Measurements from ENCODE around the gene ZNF862. TPM values are rescaled to one million over a fixed set of nuclear protein-coding genes. Genes with fewer than 3 reads are reported as not detected.

ZNF862 gene
- total and polyA plus RNA-seq, 4 experiments from 2014 or later = 9.8 to 88.6 (median 47.4) TPM

- Histone ChIP-seq H3K4me1 (ENCODE audit: insufficient read depth, low read length) (peaks cover 75% of the 10 kb centered on the region), H3K27ac (ENCODE audit: low read depth, low read length) (peak overlapping the region; percentile 78), H3K36me3 (ENCODE audit: insufficient read depth, low read length) (peaks cover 5% of the 10 kb centered on the region), H3K27me3 (ENCODE audit: insufficient read depth, low read length) (no peaks in the 10 kb centered on the region), H3K4me3 (ENCODE audit: low read length in 2 of 2) (peak overlapping the region; percentile 61 to 82), H3K9me3 (ENCODE audit: control insufficient read depth in 1 of 2, low read length in 2 of 2) (no peaks in the 10 kb centered on the region)
- intact Hi-C loops (cut with micrococcal nuclease) = loop anchor here (1.0 to 2.0 kb wide), 4 partner anchors 9 to 159 kb away; partner anchors contain the start of genes ZNF467 and ZNF862
- CTCF ChIA-PET (ENCODE audit: partially characterized antibody) = interaction anchor here (1.1 to 1.8 kb wide), 5 partner anchors 9 to 36 kb away, joined by 3 to 9 read pairs (median 4); partner anchors contain the start of gene ZNF862
- Mint-ChIP-seq H3K9me3 (no peaks in the 10 kb centered on the region), H3K36me3 (peaks cover 11 to 23% of the 10 kb centered on the region in 2 donors), H3K27ac (peak overlapping the region in 6 of 7 donors; percentile 88 to 93 (median 92)), H3K4me3 (peak overlapping the region; percentile 85 to 93 (median 89)), H3K27me3 (no peaks in the 10 kb centered on the region), H3K4me1 (peaks cover 56 to 68% (median 58%) of the 10 kb centered on the region in 4 donors)
- POLR2A ChIA-PET (ENCODE audit: partially characterized antibody) = interaction anchor here (1.0 to 2.9 kb wide), 6 partner anchors 8 to 35 kb away, joined by 3 to 18 read pairs (median 7); partner anchors contain the start of gene ZNF862
- DNase-seq = peak in 1 of 5 donors; percentile 38
Observed at GRCh38 chr7:149873970-149874643, 35.9 kb downstream of the ZNF862 start.

GRCh38 chr7:149874644-149875028 lies 36.5 kb downstream of the ZNF862 start:
- Histone ChIP-seq H3K36me3 (ENCODE audit: insufficient read depth, low read length) (peaks cover 10% of the 10 kb centered on the region), H3K27ac (ENCODE audit: low read depth, low read length) (no peak overlapping the region), H3K9me3 (ENCODE audit: control insufficient read depth in 1 of 2, low read length in 2 of 2) (no peaks in the 10 kb centered on the region), H3K4me1 (ENCODE audit: insufficient read depth, low read length) (peaks cover 69% of the 10 kb centered on the region), H3K27me3 (ENCODE audit: insufficient read depth, low read length) (no peaks in the 10 kb centered on the region), H3K4me3 (ENCODE audit: low read length in 2 of 2) (peak overlapping the region; percentile 61 to 82)
- peak overlapping the region in 6 of 7 donors; percentile 12 to 85 (median 82) for H3K27ac Mint-ChIP-seq
- no peak for DNase-seq
- peaks cover 52 to 63% (median 53%) of the 10 kb centered on the region in 4 donors for H3K4me1 Mint-ChIP-seq
- H3K9me3 Mint-ChIP-seq = no peaks in the 10 kb centered on the region
- peaks cover 11 to 25% of the 10 kb centered on the region in 2 donors for H3K36me3 Mint-ChIP-seq
- no peaks in the 10 kb centered on the region for H3K27me3 Mint-ChIP-seq
- intact Hi-C loops (cut with micrococcal nuclease) = no loop called here
- H3K4me3 Mint-ChIP-seq = peak overlapping the region; percentile 85 to 93 (median 89)
- ChIA-PET POLR2A (ENCODE audit: partially characterized antibody) (interaction anchor here (1.3 to 2.9 kb wide), 4 partner anchors 9 to 36 kb away, joined by 5 to 18 read pairs (median 10); partner anchors contain the start of gene ZNF862), CTCF (ENCODE audit: partially characterized antibody) (interaction anchor here (1.1 to 1.8 kb wide), 5 partner anchors 9 to 36 kb away, joined by 3 to 9 read pairs (median 4); partner anchors contain the start of gene ZNF862)

GRCh38 chr7:149875396-149875795 lies 37.2 kb downstream of the ZNF862 start:
- H3K9me3 Mint-ChIP-seq = no peaks in the 10 kb centered on the region
- CTCF ChIA-PET (ENCODE audit: partially characterized antibody) = interaction anchor here (1.1 to 1.8 kb wide), 4 partner anchors 8 to 37 kb away, joined by 4 to 9 read pairs (median 4); partner anchors contain the start of gene ZNF862

GRCh38 chr7:149877890-149878522 lies 39.8 kb downstream of the ZNF862 start:
- intact Hi-C loops (cut with micrococcal nuclease) = no loop called here
- no peaks in the 10 kb centered on the region for H3K27me3 Mint-ChIP-seq
- H3K9me3 Mint-ChIP-seq = no peaks in the 10 kb centered on the region
- no peak overlapping the region for H3K4me3 ChIP-seq (ENCODE audit: low read length in 2 of 2)
- peaks cover 42% of the 10 kb centered on the region for H3K4me1 ChIP-seq (ENCODE audit: insufficient read depth, low read length)
- no peaks in the 10 kb centered on the region for H3K9me3 ChIP-seq (ENCODE audit: control insufficient read depth in 1 of 2, low read length in 2 of 2)
- ChIA-PET CTCF (ENCODE audit: partially characterized antibody) (no interaction called here), POLR2A (ENCODE audit: partially characterized antibody) (interaction anchor here (9.3 kb wide), 1 partner anchor 9 kb away, joined by 80 read pairs; no protein-coding TSS in a partner anchor)
- H3K27ac ChIP-seq (ENCODE audit: low read depth, low read length) = no peak overlapping the region
- peaks cover 11% of the 10 kb centered on the region for H3K36me3 ChIP-seq (ENCODE audit: insufficient read depth, low read length)
- H3K4me3 Mint-ChIP-seq = peak overlapping the region in 1 of 8 donors; percentile 17
- no peak for DNase-seq
- H3K36me3 Mint-ChIP-seq = peaks cover 11 to 43% of the 10 kb centered on the region in 2 donors
- H3K27ac Mint-ChIP-seq = peak overlapping the region in 1 of 7 donors; percentile 84
- peaks cover 24 to 43% (median 29%) of the 10 kb centered on the region in 4 donors for H3K4me1 Mint-ChIP-seq
- H3K27me3 ChIP-seq (ENCODE audit: insufficient read depth, low read length) = no peaks in the 10 kb centered on the region

More at GRCh38 chr7:149875396-149875795, 37.2 kb downstream of the ZNF862 start:
- no peak overlapping the region for H3K27ac ChIP-seq (ENCODE audit: low read depth, low read length)
- H3K4me1 ChIP-seq (ENCODE audit: insufficient read depth, low read length) = peaks cover 62% of the 10 kb centered on the region
- peaks cover 11% of the 10 kb centered on the region for H3K36me3 ChIP-seq (ENCODE audit: insufficient read depth, low read length)
- H3K4me3 ChIP-seq (ENCODE audit: low read length in 2 of 2) = no peak overlapping the region
- Mint-ChIP-seq H3K27me3 (no peaks in the 10 kb centered on the region), H3K4me3 (peak overlapping the region; percentile 53 to 93 (median 89)), H3K36me3 (peaks cover 11 to 30% of the 10 kb centered on the region in 2 donors), H3K4me1 (peaks cover 45 to 55% (median 46%) of the 10 kb centered on the region in 4 donors), H3K27ac (peak overlapping the region in 5 of 7 donors; percentile 5 to 83 (median 42))
- intact Hi-C loops (cut with micrococcal nuclease) = no loop called here
- no peaks in the 10 kb centered on the region for H3K9me3 ChIP-seq (ENCODE audit: control insufficient read depth in 1 of 2, low read length in 2 of 2)
- DNase-seq = no peak
- POLR2A ChIA-PET (ENCODE audit: partially characterized antibody) = interaction anchor here (1.3 to 2.9 kb wide), 4 partner anchors 8 to 36 kb away, joined by 5 to 18 read pairs (median 10); partner anchors contain the start of gene ZNF862
- H3K27me3 ChIP-seq (ENCODE audit: insufficient read depth, low read length) = no peaks in the 10 kb centered on the region

- ChIA-PET POLR2A (ENCODE audit: partially characterized antibody) (interaction anchor here (9.3 kb wide), 1 partner anchor 10 kb away, joined by 80 read pairs; no protein-coding TSS in a partner anchor), CTCF (ENCODE audit: partially characterized antibody) (no interaction called here)
- H3K36me3 Mint-ChIP-seq = peaks cover 11 to 46% of the 10 kb centered on the region in 2 donors
- peaks cover 11% of the 10 kb centered on the region for H3K36me3 ChIP-seq (ENCODE audit: insufficient read depth, low read length)
- H3K9me3 Mint-ChIP-seq = no peaks in the 10 kb centered on the region
- H3K4me1 ChIP-seq (ENCODE audit: insufficient read depth, low read length) = peaks cover 45% of the 10 kb centered on the region
- no peak overlapping the region for H3K27ac ChIP-seq (ENCODE audit: low read depth, low read length)
- DNase-seq = no peak
- no peak overlapping the region for H3K4me3 ChIP-seq (ENCODE audit: low read length in 2 of 2)
- intact Hi-C loops (cut with micrococcal nuclease) = no loop called here
- no peaks in the 10 kb centered on the region for H3K9me3 ChIP-seq (ENCODE audit: control insufficient read depth in 1 of 2, low read length in 2 of 2)
- no peak overlapping the region for H3K4me3 Mint-ChIP-seq
- H3K27ac Mint-ChIP-seq = no peak overlapping the region
- no peaks in the 10 kb centered on the region for H3K27me3 Mint-ChIP-seq
- no peaks in the 10 kb centered on the region for H3K27me3 ChIP-seq (ENCODE audit: insufficient read depth, low read length)
- H3K4me1 Mint-ChIP-seq = peaks cover 27 to 45% (median 33%) of the 10 kb centered on the region in 4 donors
Observed at GRCh38 chr7:149878523-149878921, 40.3 kb downstream of the ZNF862 start.

GRCh38 chr7:149879271-149879743 lies 41.1 kb downstream of the ZNF862 start:
- H3K4me3 ChIP-seq (ENCODE audit: low read length in 2 of 2) = no peak overlapping the region
- H3K4me1 Mint-ChIP-seq = peaks cover 27 to 44% (median 35%) of the 10 kb centered on the region in 4 donors
- H3K9me3 Mint-ChIP-seq = no peaks in the 10 kb centered on the region
- peaks cover 11 to 46% of the 10 kb centered on the region in 2 donors for H3K36me3 Mint-ChIP-seq
- H3K4me1 ChIP-seq (ENCODE audit: insufficient read depth, low read length) = peaks cover 45% of the 10 kb centered on the region
- H3K4me3 Mint-ChIP-seq = no peak overlapping the region
- intact Hi-C loops (cut with micrococcal nuclease) = no loop called here
- H3K27me3 ChIP-seq (ENCODE audit: insufficient read depth, low read length) = no peaks in the 10 kb centered on the region
- no peak overlapping the region for H3K27ac ChIP-seq (ENCODE audit: low read depth, low read length)
- ChIA-PET POLR2A (ENCODE audit: partially characterized antibody) (interaction anchor here (9.3 kb wide), 1 partner anchor 11 kb away, joined by 80 read pairs; no protein-coding TSS in a partner anchor), CTCF (ENCODE audit: partially characterized antibody) (no interaction called here)
- H3K27me3 Mint-ChIP-seq = no peaks in the 10 kb centered on the region
- H3K36me3 ChIP-seq (ENCODE audit: insufficient read depth, low read length) = peaks cover 11% of the 10 kb centered on the region
- DNase-seq = no peak
- H3K27ac Mint-ChIP-seq = peak overlapping the region in 1 of 7 donors; percentile 76
- H3K9me3 ChIP-seq (ENCODE audit: control insufficient read depth in 1 of 2, low read length in 2 of 2) = no peaks in the 10 kb centered on the region

All from CD4-positive, alpha-beta memory T cell (primary cell).